ENCODE measurements around the gene VANGL2. TPM values are rescaled to one million over a fixed set of nuclear protein-coding genes. Genes with fewer than 3 reads are reported as not detected.
A peak's percentile ranks its signal among the peaks of the same experiment; 100 is the strongest.

The VANGL2 gene
- total and polyA plus RNA-seq, 4 donors, result 0.07 to 1.4 (median 0.12) TPM

GRCh38 chr1:160409486-160409885 lies 9.1 kb downstream of the VANGL2 start:
- Histone ChIP-seq H3K36me3 (ENCODE audit: control insufficient read depth in 4 of 4, insufficient read depth in 3 of 4, low read depth in 1 of 4, low read length in 3 of 4) (no peaks in the 10 kb centered on the region), H3K4me1 (ENCODE audit: control insufficient read depth in 4 of 4, insufficient read depth in 4 of 4, low read length in 3 of 4) (no peaks in the 10 kb centered on the region), H3K4me3 (ENCODE audit: low read depth in 1 of 3, low read length in 3 of 3) (no peak overlapping the region), H3K27ac (ENCODE audit: low read depth in 1 of 2, low read length in 2 of 2) (no peak overlapping the region), H3K9me3 (ENCODE audit: control insufficient read depth in 4 of 4, low read length in 3 of 4) (no peaks in the 10 kb centered on the region), H3K27me3 (ENCODE audit: control insufficient read depth in 4 of 4, insufficient read depth in 4 of 4, low read length in 3 of 4) (peaks cover 0 to 2% (median 0%) of the 10 kb centered on the region in 4 donors), H3K9ac (ENCODE audit: low read depth in 1 of 2, low read length in 2 of 2) (no peak overlapping the region)
- TF ChIP-seq GABPA (IDR thresholded peaks at IDR 0.05 in 1 of 2, conservative IDR thresholded peaks at IDR 0.05 in 1 of 2) (no peak), SP1 (IDR thresholded peaks at IDR 0.05) (no peak), FOXA1 (IDR thresholded peaks at IDR 0.05) (no peak), RXRA (IDR thresholded peaks at IDR 0.05) (no peak), FOXA2 (IDR thresholded peaks at IDR 0.05) (no peak), ATF3 (IDR thresholded peaks at IDR 0.05) (no peak), REST (IDR thresholded peaks at IDR 0.05) (no peak), HNF4A (conservative IDR thresholded peaks at IDR 0.05) (no peak), CTCF (IDR thresholded peaks at IDR 0.05; ENCODE audit: low read depth, low read length, missing input control) (no peak), RAD21 (IDR thresholded peaks at IDR 0.05) (no peak), EGR1 (IDR thresholded peaks at IDR 0.05; ENCODE audit: low read depth in 2 of 2) (no peak), NR2F2 (IDR thresholded peaks at IDR 0.05) (no peak), YY1 (IDR thresholded peaks at IDR 0.05) (no peak), ZBTB33 (IDR thresholded peaks at IDR 0.05) (no peak), HNF4G (IDR thresholded peaks at IDR 0.05) (no peak)
- WGBS, result 82% methylated on average over 5 of the region's 5 CpGs
- peak; percentile 20 for DNase-seq (ENCODE audit: low spot score)

GRCh38 chr1:160410406-160411005 lies 10.1 kb downstream of the VANGL2 start:
- Histone ChIP-seq H3K27me3 (ENCODE audit: control insufficient read depth in 4 of 4, insufficient read depth in 4 of 4, low read length in 3 of 4) (peaks cover 0 to 2% (median 0%) of the 10 kb centered on the region in 4 donors), H3K9me3 (ENCODE audit: control insufficient read depth in 4 of 4, low read length in 3 of 4) (no peaks in the 10 kb centered on the region), H3K4me1 (ENCODE audit: control insufficient read depth in 4 of 4, insufficient read depth in 4 of 4, low read length in 3 of 4) (no peaks in the 10 kb centered on the region), H3K9ac (ENCODE audit: low read depth in 1 of 2, low read length in 2 of 2) (no peak overlapping the region), H3K4me3 (ENCODE audit: low read depth in 1 of 3, low read length in 3 of 3) (no peak overlapping the region), H3K27ac (ENCODE audit: low read depth in 1 of 2, low read length in 2 of 2) (no peak overlapping the region), H3K36me3 (ENCODE audit: control insufficient read depth in 4 of 4, insufficient read depth in 3 of 4, low read depth in 1 of 4, low read length in 3 of 4) (no peaks in the 10 kb centered on the region)
- TF ChIP-seq HNF4G (IDR thresholded peaks at IDR 0.05) (no peak), FOXA1 (IDR thresholded peaks at IDR 0.05) (no peak), ATF3 (IDR thresholded peaks at IDR 0.05) (no peak), REST (IDR thresholded peaks at IDR 0.05) (no peak), JUND (IDR thresholded peaks at IDR 0.05) (no peak), ZBTB33 (IDR thresholded peaks at IDR 0.05) (no peak), RXRA (IDR thresholded peaks at IDR 0.05) (no peak), RAD21 (IDR thresholded peaks at IDR 0.05) (no peak), SP1 (IDR thresholded peaks at IDR 0.05) (no peak), FOXA2 (IDR thresholded peaks at IDR 0.05) (no peak), EGR1 (IDR thresholded peaks at IDR 0.05; ENCODE audit: low read depth in 2 of 2) (no peak)
- WGBS, result 87% methylated on average over 19 of the region's 19 CpGs
- DNase-seq (ENCODE audit: low spot score), result no peak

All from liver (tissue), 9 donors.